GM12865 (cell line): ENCODE results near the gene DTX1.
A peak's percentile ranks its signal among the peaks of the same experiment; 100 is the strongest.

Source experiments
- DNase-seq: peaks from one replicate; pipeline ENCODE4 v3.0.0; 2010; ENCODE audit warnings: low read depth
- H3K4me3 ChIP-seq: 2 replicates; pipeline ENCODE4 v1.5.1; 2011; ENCODE audit warnings: mild to moderate bottlenecking, low read depth, low read length, control low read depth
- CTCF ChIP-seq: IDR thresholded peaks from 2 replicates; pipeline ENCODE4 v1.5.1; 2011; ENCODE audit warnings: low read length, control low read depth, low read depth, inconsistent platforms; ENCODE audit not compliant: insufficient read depth; ENCODE audit errors: missing control alignments

Gene DTX1

DNA sequence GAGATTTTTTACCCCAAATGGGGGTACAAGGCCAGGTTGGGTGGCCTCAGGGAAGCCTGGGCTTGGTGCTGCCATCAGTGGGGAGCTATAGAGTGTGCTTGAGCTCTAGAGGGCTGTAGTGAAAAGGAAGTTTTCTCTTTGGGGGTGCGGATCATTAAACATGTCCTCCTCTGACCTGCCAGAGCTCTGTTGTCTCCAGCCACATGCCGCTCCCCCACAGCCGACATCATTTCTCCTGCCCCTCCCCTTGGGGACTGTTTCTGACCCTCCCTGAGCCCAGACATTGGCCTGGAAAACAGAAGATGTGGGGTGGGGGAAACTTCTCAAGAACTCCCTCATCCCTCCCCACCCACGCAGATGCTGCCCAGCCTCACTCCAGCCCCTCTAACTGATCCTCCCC, 25.3 kb downstream of the DTX1 start:
- no peak for TF ChIP-seq CTCF
- no peak overlapping the region for H3K4me3 ChIP-seq
- no peak for DNase-seq

DNA sequence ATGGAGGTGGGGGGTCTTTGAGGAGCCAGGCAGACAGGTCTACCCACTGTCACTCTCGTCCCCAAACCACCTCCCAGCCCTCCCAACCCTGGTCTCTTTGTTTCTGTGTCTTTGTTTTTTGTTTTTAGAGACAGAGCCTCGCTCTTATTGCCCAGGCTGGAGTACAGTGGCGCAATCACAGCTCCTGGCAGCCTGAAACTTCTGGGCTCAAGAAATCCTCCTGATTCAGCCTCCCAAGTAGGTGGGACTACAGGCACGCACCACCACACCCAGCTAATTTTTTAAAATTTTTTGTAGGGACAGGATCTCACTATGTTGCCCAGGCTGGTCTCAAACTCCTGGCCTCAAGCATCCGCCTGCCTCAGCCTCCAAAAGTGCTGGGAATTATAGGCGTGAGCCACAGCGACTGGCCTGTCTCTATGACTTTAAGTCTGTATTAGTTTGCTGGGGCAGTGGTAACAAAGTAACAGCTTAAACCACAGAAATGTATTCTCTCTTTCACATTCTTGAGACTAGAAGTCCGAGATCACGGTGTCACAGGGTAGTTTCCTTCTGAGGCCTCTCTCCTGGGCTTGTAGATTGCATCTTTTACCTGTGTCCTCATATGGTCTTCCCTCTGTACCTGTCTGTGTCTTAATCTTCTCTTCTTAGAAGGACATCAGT, 26.1 kb downstream of the DTX1 start:
- peak; percentile 73 for DNase-seq
- H3K4me3 ChIP-seq = no peak overlapping the region
- no peak for TF ChIP-seq CTCF

DNA sequence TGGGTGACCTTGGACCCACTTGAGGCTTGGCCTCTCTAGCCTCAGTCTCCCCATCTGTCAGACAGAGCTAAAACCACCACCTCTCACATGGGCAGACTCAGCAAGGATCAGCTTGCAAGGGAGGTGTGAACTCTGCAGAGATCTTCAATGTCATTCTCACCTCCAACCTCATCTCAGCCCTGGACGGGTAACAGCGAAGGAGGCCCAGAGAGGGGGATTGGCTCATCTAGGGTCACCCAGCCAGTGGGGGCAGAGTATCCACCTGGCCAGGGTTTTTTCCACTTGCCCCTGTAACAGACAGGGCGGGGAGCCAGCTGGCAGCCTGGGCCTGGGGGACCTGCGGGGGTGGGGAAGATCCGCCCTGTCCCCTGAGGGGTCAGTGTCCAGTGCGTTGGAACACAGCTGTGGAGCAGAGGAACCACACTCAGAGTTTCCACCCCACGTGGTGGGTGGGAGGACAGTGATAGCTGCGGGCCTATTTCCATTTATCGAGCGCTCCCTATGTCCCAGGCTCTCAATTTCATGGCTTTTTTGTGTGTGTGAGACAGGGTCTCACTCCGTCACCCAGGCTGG, 27.4 kb downstream of the DTX1 start:
- H3K4me3 ChIP-seq = no peak overlapping the region
- TF ChIP-seq CTCF = no peak
- no peak for DNase-seq

GRCh38 chr12:113086249-113087164, 30.0 kb downstream of the DTX1 start:
- H3K4me3 ChIP-seq = no peak overlapping the region
- DNase-seq = peak; percentile 78
- no peak for TF ChIP-seq CTCF

DNA sequence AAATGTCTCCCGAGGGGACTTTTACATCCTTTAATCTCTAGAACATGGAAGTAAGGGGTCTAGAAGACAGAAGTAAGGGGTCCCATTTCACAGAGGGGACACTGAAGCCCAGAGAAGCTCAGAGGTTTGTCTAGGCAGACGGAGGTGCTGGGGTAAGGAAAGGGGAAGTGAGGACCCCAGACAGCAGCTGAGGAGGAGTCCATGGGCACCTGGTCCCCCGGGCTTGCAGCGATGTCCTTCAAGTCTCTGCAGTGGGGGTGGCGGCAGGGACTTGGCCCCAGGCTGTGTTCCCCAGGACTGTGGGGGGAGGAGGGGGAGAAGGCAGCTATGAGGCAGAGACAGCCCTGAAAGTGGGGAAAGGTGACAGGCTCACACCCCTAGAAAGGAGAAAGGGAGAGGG, 30.7 kb downstream of the DTX1 start:
- DNase-seq = no peak
- no peak overlapping the region for H3K4me3 ChIP-seq
- TF ChIP-seq CTCF = no peak

DNA sequence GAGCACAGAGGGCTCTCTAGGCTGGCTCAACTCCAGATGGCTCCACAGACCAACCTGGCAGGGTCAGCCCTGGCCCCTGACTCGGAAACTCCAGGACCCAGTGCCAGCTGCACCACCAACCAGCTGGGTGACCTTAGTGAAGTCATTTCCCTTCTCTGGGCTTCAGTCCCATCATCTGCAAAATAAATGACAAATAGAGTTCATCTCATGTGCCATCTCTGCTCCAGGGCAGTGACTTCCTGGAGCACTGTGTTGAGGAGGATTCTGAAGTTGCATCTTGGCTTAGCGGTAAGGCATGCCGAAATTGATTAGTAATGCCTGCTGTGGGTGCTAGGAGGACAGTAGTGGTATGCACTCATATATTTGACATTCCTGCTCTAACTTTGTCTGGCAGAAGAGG, 31.5 kb downstream of the DTX1 start:
- no peak for TF ChIP-seq CTCF
- H3K4me3 ChIP-seq = no peak overlapping the region
- DNase-seq = no peak
